HG03558 (cell line): ENCODE measurements around the gene KRTAP10-11.
"Not testable (repeated sequence)": the region's sequence is repeated elsewhere in the genome, so short reads cannot be mapped to it uniquely, and the experiment has no call there.

ENCODE experiments used
- ATAC-seq: cut with Tn5 transposase; IDR thresholded peaks from one replicate; pipeline ENCODE4 v1.9.1; 2021; ENCODE audit warnings: moderate number of reproducible peaks; ENCODE audit not compliant: unreplicated experiment; ENCODE audit errors: extremely low read depth

KRTAP10-11 gene

GRCh38 chr21:44646366-44647221 is at the start of gene KRTAP10-11:
TSS of gene KRTAP10-11 (plus strand) at chr21:44646414. CDS start at chr21:44646459, 45 bp downstream.
- not testable (repeated sequence) for ATAC-seq

- no peak for ATAC-seq
These were observed 48.2 kb upstream of the KRTAP10-11 start for GRCh38 chr21:44598061-44598460.

DNA sequence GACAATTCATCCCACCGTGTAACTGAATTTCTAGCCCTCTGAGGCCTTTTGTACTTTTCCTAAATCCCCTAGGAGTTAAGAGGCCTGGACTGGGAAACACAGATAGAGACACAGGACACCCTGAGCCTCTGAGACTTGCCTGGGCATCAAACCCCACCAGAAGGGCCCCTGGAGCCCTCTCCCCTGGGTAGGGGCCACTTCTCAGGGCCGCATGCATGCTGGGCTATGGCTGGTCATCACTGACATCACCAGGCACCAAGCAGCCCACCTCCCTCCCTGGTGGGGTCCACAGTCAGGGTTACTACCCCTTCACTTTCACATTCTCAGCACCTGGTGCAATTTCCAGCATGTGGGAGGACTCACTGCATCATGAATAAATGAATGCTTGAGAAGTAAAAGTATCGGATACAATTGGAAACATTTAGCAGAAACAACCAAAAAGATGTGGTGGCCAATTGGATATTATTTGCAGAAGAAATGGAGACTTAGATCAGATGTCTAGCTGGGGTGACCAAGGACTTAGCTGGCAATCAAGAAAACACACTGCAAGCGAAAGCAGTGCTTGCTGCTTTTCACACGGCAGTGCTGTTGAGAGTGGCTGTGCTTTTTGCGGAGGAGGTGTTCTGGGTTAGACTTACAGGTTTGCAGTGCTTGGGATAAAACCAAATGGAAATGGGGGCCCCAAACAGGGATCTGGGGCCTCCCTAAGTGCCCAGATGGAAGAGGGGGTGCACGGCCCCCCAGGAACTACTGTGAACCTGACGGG is 46.8 kb upstream of the KRTAP10-11 start:
- no peak for ATAC-seq

DNA sequence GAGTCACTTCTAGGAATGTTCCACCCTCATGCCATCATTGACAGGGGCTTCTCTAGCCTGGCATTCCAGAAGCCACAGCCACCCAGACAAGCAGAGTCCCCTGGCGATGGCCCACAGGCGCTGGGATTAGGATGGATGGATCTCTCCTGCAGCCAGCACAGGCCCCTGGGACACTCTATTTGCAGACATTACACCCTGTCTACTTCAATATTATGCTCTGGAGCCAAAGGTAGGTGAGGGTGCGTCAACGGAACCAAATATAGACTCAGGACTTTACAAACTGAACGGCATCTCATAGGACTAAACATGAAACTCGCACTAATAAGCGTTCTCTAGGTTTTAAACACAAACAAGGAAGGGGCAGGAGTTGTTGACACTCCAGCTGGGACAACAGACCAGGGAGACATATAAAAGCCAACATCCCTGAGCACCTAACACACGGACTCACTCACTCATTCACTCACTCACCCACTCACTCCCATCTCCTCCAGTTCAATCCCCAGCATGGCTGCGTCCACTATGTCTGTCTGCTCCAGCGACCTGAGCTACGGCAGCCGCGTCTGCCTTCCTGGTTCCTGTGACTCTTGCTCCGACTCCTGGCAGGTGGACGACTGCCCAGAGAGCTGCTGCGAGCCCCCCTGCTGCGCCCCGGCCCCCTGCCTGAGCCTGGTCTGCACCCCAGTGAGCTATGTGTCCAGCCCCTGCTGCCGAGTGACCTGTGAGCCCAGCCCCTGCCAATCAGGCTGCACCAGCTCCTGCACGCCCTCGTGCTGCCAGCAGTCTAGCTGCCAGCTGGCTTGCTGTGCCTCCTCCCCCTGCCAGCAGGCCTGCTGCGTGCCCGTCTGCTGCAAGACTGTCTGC is 45.9 kb upstream of the KRTAP10-11 start, which contains the start of gene KRTAP10-7:
TSS of gene KRTAP10-7 (plus strand) at position 480 of the 861 bp plus-strand sequence. CDS start at position 505, 25 bp downstream.
- not testable (repeated sequence) for ATAC-seq

- ATAC-seq, result not testable (repeated sequence)
These were observed 45.1 kb upstream of the KRTAP10-11 start for GRCh38 chr21:44601091-44601490.

GRCh38 chr21:44601596-44602462 is 44.4 kb upstream of the KRTAP10-11 start:
- no peak for ATAC-seq

DNA sequence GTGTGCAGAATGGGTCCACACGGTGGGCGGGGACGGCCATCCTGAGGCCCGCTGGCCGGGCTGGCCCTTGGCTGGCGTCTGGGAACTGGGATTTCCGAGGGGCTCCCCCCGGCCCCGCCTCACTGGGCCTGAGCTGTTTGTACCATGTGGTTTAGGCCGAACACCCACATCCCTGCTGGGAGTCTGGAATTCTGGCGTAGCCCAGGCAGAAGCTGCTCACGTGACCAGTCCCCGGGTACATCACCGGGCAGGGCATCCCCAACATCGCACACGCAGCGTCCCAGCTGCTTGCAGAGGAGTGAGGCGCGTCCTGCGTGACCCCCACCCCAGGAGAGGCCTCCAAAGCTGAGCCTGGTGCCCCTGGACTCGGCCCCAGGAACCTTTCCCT is 43.8 kb upstream of the KRTAP10-11 start:
- ATAC-seq, result no peak

DNA sequence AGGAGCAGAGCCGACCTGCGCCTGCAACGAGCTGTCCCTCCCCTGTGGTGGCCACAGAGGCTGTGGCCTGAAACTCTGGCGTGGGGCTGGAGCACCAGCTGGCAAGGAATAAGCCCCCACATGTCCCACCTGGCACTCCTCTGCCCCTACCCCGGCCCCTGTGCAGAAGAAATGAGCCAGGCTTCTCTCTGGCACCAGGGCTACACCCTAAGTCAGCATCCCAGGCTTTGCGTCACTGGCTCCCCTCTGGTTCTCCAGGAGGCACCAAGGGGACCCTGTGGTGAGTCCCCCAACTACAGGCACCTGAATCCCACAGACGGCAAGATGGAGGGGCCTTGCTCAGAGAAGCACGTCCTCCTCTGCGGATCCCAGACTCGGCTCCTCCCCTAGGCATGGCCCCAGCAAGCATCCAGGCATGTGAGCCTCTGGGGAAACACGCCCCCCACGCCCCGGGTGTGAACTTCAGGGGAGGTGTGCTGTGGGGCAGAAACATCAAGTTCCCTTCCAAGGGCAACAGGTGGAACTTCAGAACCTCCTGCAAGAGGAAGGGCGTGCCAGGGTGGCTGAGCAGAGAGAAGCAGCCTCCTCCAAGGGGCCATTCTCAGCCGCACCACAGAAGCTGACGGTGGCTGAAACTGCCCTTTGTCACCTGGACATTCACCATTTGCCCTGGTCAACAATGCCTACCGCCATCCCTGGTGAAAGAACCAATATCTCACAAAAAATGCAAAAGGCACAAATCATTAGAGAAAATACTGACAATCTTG is 42.9 kb upstream of the KRTAP10-11 start:
- no peak for ATAC-seq

GRCh38 chr21:44603911-44604310 is 42.3 kb upstream of the KRTAP10-11 start:
- no peak for ATAC-seq

GRCh38 chr21:44606495-44606894 is 39.7 kb upstream of the KRTAP10-11 start:
- no peak for ATAC-seq

DNA sequence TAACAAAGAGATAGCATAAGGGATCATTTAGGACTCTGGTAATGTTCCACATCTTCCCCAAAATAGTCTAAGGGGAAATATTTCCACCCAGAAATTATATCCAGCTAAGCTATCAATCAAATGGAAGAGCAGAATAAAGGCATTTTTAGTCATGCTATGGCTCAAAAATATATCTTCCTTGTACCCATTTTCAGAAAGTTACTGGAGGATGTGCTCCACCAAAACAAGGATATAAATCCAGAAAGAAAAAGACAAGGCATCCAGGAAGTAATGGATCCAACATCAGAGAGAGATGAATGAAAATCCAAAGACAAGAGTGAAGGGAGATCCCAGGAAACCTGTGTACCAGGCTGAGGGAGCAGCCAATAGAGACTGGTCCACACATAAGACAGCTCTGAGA is 37.0 kb upstream of the KRTAP10-11 start:
- no peak for ATAC-seq

DNA sequence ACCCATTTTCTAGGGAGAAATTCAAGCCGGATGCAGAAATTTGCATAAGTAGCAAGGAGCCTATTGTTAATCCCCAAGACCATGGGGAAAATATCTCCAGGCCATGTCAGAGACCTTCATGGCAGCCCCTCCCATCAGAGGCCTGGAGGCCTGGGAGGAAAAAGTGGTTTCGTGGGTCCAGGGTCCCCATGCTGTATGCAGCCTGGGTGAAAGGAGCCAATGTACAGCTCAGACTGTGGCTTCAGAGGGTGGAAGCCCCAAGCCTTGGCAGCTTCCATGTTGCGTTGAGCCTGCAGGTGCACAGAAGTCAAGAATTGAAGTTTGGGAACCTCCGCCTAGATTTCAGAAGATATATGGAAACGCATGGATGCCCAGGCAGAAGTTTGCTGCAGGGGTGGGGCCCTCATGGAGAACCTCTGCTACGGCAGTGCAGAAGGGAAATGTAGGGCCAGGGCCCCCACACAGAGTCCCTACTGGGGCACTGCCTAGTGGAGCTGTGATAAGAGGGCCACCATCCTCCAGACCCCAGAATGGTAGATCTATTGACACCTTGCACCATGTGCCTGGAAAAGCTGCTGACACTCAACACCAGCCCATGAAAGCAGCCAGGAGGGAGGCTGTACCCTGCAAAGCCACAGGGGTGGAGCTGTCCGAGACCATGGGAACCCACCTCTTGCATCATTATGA is 35.9 kb upstream of the KRTAP10-11 start:
- ATAC-seq, result not testable (repeated sequence)

GRCh38 chr21:44611551-44611950 is 34.7 kb upstream of the KRTAP10-11 start:
- no peak for ATAC-seq

DNA sequence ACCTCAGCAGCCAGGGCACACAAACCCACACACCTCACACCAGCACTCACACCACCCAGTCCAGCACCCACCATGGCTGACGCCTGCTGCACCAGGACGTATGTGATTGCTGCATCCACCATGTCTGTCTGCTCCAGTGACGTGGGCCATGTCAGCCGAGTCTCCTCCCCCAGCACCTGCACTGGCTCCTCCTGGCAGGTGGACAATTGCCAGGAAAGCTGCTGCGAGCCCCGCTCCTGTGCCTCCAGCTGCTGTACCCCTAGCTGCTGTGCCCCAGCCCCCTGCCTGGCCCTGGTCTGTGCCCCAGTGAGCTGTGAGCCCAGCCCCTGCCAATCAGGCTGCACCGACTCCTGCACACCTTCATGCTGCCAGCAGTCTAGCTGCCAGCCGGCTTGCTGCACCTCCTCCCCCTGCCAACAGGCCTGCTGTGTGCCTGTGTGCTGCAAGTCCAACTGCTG is 34.2 kb upstream of the KRTAP10-11 start, which contains the start of gene KRTAP10-8:
TSS of gene KRTAP10-8 (plus strand) at position 51 of the 458 bp plus-strand sequence. CDS start at position 73, 22 bp downstream.
- ATAC-seq, result no peak

GRCh38 chr21:44612669-44613229 is 33.5 kb upstream of the KRTAP10-11 start:
- ATAC-seq, result no peak

DNA sequence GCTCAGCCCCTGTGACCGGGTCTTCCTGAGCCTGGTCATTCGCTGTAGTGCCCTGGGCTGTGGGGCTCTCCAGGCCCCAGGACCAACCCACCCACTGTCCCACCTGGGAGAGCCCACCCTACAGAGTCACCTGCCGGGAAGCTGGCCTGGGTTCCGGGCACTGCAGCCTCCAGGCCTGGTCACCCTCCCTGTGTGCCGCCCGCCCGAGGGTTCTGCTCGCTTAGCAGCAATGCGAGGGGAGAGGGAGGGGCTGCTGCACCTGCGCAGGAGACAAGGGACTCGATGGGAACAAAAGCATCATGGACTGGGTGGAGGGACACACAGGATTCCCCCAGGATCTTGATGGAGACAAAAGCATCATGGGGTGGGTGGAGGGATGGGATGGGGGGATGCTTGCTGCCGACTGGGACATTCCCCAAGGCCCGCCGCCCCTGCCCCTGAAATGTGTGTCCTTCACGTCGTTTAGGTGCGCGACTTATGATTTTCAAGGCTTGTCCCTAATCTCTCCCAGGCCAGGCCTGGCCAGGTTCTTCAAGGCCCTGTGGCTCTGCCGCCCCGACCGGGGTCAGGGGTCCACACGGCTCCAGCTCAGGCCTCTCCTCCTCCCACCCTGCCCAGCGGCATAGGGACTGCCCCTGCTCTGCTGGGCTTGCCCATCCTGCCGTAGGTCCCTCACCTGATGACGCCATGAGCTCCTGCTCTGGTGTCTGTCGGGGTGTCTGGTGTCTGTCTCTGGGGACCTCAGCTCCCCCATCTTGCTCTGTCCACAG is 32.6 kb upstream of the KRTAP10-11 start:
- ATAC-seq, result no peak

DNA sequence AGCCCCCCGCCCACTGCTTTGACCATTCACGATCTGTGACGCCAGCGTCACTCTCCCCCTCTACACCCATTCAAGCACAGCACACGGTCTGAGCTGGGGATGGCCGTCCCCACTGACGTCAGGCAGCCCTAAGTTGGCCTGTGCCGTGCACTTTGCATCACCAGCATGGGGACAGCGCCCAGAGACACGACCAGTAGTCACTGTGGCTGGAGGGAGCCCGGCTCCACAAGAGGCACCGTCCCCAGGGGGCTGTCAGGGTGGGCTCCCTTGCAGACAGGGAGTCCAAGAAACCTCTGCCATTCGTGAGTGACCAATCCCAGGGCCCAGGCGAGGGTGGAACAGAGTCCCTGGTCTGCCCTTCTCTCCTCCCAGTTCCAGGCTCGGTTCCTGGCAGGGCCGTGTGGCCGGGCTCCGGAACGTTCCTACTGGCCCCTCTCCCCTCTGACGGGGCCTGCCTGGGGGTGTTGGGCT is 32.0 kb upstream of the KRTAP10-11 start:
- ATAC-seq, result no peak
